Stimulated activated CD8-positive, alpha-beta memory T cell treated with anti-CD3 and anti-CD28 coated beads, Interleukin-4, amount 100 ng/mL, for 1 hour (primary cell): ENCODE results near the gene HLA-B.
"Not testable (repeated sequence)": the region's sequence is repeated elsewhere in the genome, so short reads cannot be mapped to it uniquely, and the experiment has no call there.

Experiments
- DNase-seq, 2 donors: peaks; one replicate each; pipeline ENCODE4 v3.0.0-alpha.2; 2020; ENCODE audit warnings: low read depth in 2 of 2, low spot score in 1 of 2

HLA-B gene

GRCh38 chr6:31356946-31357466 lies at the start of gene HLA-B:
TSS of gene HLA-B (minus strand) at chr6:31357179. CDS start at chr6:31357158, 21 bp downstream.
- DNase-seq = peak; percentile 42 to 69

- no peak for DNase-seq
Observed at GRCh38 chr6:31405996-31406395, 49.0 kb upstream of the HLA-B start.

GRCh38 chr6:31404061-31404364 lies 47.0 kb upstream of the HLA-B start:
- not testable (repeated sequence) for DNase-seq

- DNase-seq = peak; percentile 46 to 51
Observed at GRCh38 chr6:31403283-31404060, 46.5 kb upstream of the HLA-B start, which contains the start of gene MICA. TSS of gene MICA (plus strand) at chr6:31403595. CDS start at chr6:31403633, 38 bp downstream.

- DNase-seq = peak in 1 of 2 donors; percentile 11
Observed at GRCh38 chr6:31402324-31403282, 45.6 kb upstream of the HLA-B start.

- DNase-seq = no peak
Observed at GRCh38 chr6:31401403-31401802, 44.4 kb upstream of the HLA-B start.

GRCh38 chr6:31400467-31401289 lies 43.7 kb upstream of the HLA-B start:
- peak; percentile 50 for DNase-seq

- peak; percentile 4 to 26 for DNase-seq
Observed at GRCh38 chr6:31399589-31400466, 42.8 kb upstream of the HLA-B start.

GRCh38 chr6:31397901-31398525 lies 41.0 kb upstream of the HLA-B start:
- no peak for DNase-seq

GRCh38 chr6:31397153-31397499 lies 40.1 kb upstream of the HLA-B start:
- DNase-seq = not testable (repeated sequence)

GRCh38 chr6:31396422-31397152 lies 39.6 kb upstream of the HLA-B start:
- DNase-seq = peak; percentile 73 to 84

- DNase-seq = no peak
Observed at GRCh38 chr6:31395832-31396231, 38.9 kb upstream of the HLA-B start.

- no peak for DNase-seq
Observed at GRCh38 chr6:31394381-31394780, 37.4 kb upstream of the HLA-B start.

- no peak for DNase-seq
Observed at GRCh38 chr6:31393932-31394331, 37.0 kb upstream of the HLA-B start.

GRCh38 chr6:31389802-31390132 lies 32.8 kb upstream of the HLA-B start:
- DNase-seq = not testable (repeated sequence)

GRCh38 chr6:31388916-31389801 lies 32.2 kb upstream of the HLA-B start:
- not testable (repeated sequence) for DNase-seq

- DNase-seq = no peak
Observed at GRCh38 chr6:31386977-31387376, 30.0 kb upstream of the HLA-B start.

GRCh38 chr6:31386099-31386498 lies 29.1 kb upstream of the HLA-B start:
- no peak for DNase-seq
